Anterior cingulate cortex (tissue), 58 donors: ENCODE results near the gene POU2AF2.
"Not testable (repeated sequence)": the region's sequence is repeated elsewhere in the genome, so short reads cannot be mapped to it uniquely, and the experiment has no call there.

ENCODE experiments used
- DNase-seq, 58 donors: peaks; one replicate each; lab custom pipeline; 2025; lab: John Stamatoyannopoulos, UW

Gene POU2AF2

GRCh38 chr11:111245425-111245824 is at the start of gene POU2AF2:
TSS of gene POU2AF2 (plus strand) at chr11:111245725. CDS start at chr11:111245854, 129 bp downstream.
- DNase-seq, result no peak

- no peak for DNase-seq
Measured at GRCh38 chr11:111200010-111200534, 45.5 kb upstream of the POU2AF2 start.

- DNase-seq, result no peak
Measured at GRCh38 chr11:111204211-111204610, 41.3 kb upstream of the POU2AF2 start.

GRCh38 chr11:111205632-111206385 is 39.7 kb upstream of the POU2AF2 start:
- DNase-seq, result no peak

- DNase-seq, result no peak
Measured at GRCh38 chr11:111206472-111206871, 39.1 kb upstream of the POU2AF2 start.

- DNase-seq, result no peak
Measured at GRCh38 chr11:111207213-111207612, 38.3 kb upstream of the POU2AF2 start.

- DNase-seq, result no peak
Measured at GRCh38 chr11:111209543-111210355, 35.8 kb upstream of the POU2AF2 start.

- no peak for DNase-seq
Measured at GRCh38 chr11:111213256-111213655, 32.3 kb upstream of the POU2AF2 start.

- DNase-seq, result no peak
Measured at GRCh38 chr11:111220721-111221120, 24.8 kb upstream of the POU2AF2 start.

GRCh38 chr11:111221208-111221607 is 24.3 kb upstream of the POU2AF2 start:
- no peak for DNase-seq

- DNase-seq, result not testable (repeated sequence)
Measured at GRCh38 chr11:111221936-111222335, 23.6 kb upstream of the POU2AF2 start.

GRCh38 chr11:111222821-111223455 is 22.6 kb upstream of the POU2AF2 start:
- not testable (repeated sequence) for DNase-seq

GRCh38 chr11:111225881-111226280 is 19.6 kb upstream of the POU2AF2 start:
- peak in 2 of 58 donors; percentile 41 to 50 for DNase-seq

GRCh38 chr11:111229604-111230003 is 15.9 kb upstream of the POU2AF2 start:
- no peak for DNase-seq

GRCh38 chr11:111230122-111230465 is 15.4 kb upstream of the POU2AF2 start:
- DNase-seq, result no peak

GRCh38 chr11:111231836-111232235 is 13.7 kb upstream of the POU2AF2 start:
- DNase-seq, result no peak

GRCh38 chr11:111236383-111236782 is 9.1 kb upstream of the POU2AF2 start:
- DNase-seq, result no peak

GRCh38 chr11:111237926-111238325 is 7.6 kb upstream of the POU2AF2 start:
- no peak for DNase-seq

GRCh38 chr11:111246956-111247355 is 1.4 kb downstream of the POU2AF2 start:
- DNase-seq, result no peak

GRCh38 chr11:111250936-111251335 is 5.4 kb downstream of the POU2AF2 start:
- no peak for DNase-seq

- no peak for DNase-seq
Measured at GRCh38 chr11:111253131-111253530, 7.6 kb downstream of the POU2AF2 start.
